Esophagus muscularis mucosa (tissue), 3 donors: ENCODE results near the gene SH2D7.

Experiments
- POLR2A ChIP-seq: fragments of 450-650 bp; IDR thresholded peaks from one replicate; pipeline ENCODE4 v1.6.1; 2017; ENCODE audit warnings: antibody characterized with exemption, moderate library complexity, mild to moderate bottlenecking, low read depth
- POLR2AphosphoS5 ChIP-seq, 2 donors: sonication (generic); formaldehyde crosslinking; IDR thresholded peaks; one replicate each; pipeline ENCODE4 v1.6.1; 2017; ENCODE audit warnings: antibody characterized with exemption in 2 of 2
- TF ChIP-seq, protein P1 (sequence below), 3 experiments: fragments of 200-600 bp in 2 of 3; fragments of 450-650 bp in 1 of 3; sonication (generic) in 2 of 3; IDR thresholded peaks; one replicate each; pipeline ENCODE4 v1.5.1; 2017 to 2019; ENCODE audit warnings: antibody characterized with exemption in 3 of 3, mild to moderate bottlenecking in 2 of 3, moderate library complexity in 1 of 3

DNA sequence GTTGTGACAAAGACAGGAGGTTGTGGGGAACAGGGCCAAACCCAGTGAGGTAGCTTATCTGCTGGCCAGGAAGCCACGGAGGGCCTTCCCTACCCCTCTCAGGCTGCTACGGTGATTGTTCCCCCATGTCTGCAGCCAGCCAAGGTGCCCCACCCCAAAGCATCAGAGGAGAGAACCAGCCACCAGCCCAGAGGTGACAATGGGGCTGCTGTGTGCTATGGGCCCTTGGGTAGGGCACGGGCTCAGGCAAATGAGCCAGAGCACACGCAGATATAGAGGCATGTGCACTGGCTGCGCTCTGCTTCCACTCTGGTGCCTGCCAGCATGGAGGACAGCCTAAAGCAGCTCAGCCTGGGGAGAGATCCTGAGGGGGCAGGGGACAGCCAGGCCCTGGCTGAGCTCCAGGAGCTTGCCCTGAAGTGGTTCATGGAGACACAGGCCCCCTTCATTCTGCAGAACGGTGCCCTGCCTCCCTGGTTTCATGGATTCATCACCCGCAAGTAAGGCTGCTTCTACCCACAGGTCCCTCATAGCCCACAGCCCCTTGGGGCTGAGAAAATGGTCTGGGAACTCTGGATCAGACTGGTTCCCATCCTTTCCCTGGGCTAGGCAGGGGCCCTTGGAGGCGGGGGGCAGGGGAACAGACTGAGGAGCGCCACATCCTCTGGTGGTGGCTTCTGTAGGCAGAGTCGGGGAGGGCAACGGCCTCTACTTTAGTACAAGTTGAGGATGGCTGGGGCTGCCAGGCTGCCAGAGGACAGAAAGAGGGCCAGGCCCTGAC lies at the start of gene SH2D7:
- TF ChIP-seq, protein P1, sequence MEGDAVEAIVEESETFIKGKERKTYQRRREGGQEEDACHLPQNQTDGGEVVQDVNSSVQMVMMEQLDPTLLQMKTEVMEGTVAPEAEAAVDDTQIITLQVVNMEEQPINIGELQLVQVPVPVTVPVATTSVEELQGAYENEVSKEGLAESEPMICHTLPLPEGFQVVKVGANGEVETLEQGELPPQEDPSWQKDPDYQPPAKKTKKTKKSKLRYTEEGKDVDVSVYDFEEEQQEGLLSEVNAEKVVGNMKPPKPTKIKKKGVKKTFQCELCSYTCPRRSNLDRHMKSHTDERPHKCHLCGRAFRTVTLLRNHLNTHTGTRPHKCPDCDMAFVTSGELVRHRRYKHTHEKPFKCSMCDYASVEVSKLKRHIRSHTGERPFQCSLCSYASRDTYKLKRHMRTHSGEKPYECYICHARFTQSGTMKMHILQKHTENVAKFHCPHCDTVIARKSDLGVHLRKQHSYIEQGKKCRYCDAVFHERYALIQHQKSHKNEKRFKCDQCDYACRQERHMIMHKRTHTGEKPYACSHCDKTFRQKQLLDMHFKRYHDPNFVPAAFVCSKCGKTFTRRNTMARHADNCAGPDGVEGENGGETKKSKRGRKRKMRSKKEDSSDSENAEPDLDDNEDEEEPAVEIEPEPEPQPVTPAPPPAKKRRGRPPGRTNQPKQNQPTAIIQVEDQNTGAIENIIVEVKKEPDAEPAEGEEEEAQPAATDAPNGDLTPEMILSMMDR (IDR thresholded peaks at IDR 0.05) = no peak
- no peak for TF ChIP-seq POLR2AphosphoS5 (IDR thresholded peaks at IDR 0.05)
- no peak for TF ChIP-seq POLR2A
